ENCODE results near the gene PMVK.
"Not testable (repeated sequence)": the region's sequence is repeated elsewhere in the genome, so short reads cannot be mapped to it uniquely, and the experiment has no call there.

Gene PMVK

DNA sequence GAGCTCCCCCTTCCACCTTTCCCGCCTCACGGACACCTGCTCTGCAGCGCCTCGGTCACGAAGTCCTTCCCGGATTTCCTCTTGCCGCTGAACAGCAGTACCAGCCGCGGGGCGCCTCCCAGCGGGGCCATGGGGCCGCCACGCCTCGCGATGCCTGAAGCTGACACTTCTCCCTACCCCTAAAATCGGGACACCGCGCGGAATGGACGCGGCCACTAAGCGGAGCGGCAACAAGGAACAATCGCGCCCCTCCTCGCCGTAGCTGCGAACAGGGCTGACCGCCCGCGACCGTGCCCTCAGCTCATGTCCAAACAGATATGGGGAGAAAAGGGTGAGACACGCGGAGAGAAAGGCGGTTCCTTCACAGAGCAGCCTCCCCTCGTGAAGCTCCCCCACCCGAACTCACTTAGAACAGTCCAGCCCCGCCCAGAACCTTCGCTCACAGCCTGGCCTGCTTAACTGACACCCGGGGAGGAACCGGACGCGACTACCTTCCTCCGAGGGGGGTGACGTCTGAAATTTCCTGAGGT lies at the start of gene PMVK:
Gene PMVK, minus strand, starts transcription at position 165 of the 530 bp plus-strand sequence. Its CDS starts 34 bp downstream, at position 131.
- H3K79me2 ChIP-seq (ENCODE audit: control insufficient read depth, insufficient read depth, low read length, unreplicated experiment): peaks cover 11% of the 10 kb centered on the region
- H2AFZ ChIP-seq (ENCODE audit: low read length, unreplicated experiment): peak within 1 kb of the TSS; percentile 66
- H3K36me3 ChIP-seq (ENCODE audit: insufficient read depth, low read length): no peaks in the 10 kb centered on the region
- H3K27ac ChIP-seq (ENCODE audit: low read depth, low read length): peak within 1 kb of the TSS; percentile 92
- H3K4me3 ChIP-seq (ENCODE audit: low read depth, low read length): peak within 1 kb of the TSS; percentile 79
- peaks cover 17% of the 10 kb centered on the region for H3K4me1 ChIP-seq (ENCODE audit: control insufficient read depth, insufficient read depth, low read length, unreplicated experiment)
- no peaks in the 10 kb centered on the region for H3K27me3 ChIP-seq (ENCODE audit: insufficient read depth, low read length)

DNA sequence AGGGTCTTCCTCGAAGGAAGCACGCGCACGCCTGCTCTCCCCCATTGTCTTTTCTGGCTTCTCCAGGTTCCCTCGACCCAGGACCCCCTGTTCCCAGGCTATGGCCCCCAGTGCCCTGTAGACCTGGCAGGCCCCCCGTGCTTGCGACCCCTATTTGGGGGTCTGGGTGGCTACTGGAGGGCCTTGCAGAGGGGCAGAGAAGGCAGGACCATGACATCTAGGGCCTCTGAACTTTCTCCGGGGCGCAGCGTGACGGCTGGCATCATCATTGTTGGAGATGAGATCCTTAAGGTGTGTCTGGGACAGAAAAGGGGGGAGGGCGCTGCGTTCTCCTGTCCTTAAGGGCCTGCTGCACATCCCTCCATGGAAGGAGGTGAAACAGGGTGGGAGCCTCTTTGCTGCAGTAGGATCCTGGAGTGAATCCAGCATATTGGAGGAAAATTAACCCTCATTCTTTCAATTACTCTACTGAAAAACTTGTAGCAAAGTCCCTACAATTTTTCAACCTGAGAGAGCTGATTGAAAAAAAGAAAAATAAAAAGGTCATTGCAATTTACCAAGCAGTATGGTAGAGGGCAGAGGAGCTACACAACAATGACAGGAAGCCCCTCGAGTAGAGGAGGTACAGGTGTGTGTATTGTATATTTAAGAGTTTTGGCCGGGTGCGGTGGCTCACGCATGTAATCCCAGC lies 47.4 kb upstream of the PMVK start:
- peaks cover 10% of the 10 kb centered on the region; the same call in 1 of the 2 replicates for H3K36me3 ChIP-seq (ENCODE audit: insufficient read depth, low read length)
- H3K27me3 ChIP-seq (ENCODE audit: insufficient read depth, low read length): no peaks in the 10 kb centered on the region
- H3K27ac ChIP-seq (ENCODE audit: low read depth, low read length): no peak overlapping the region
- H2AFZ ChIP-seq (ENCODE audit: low read length, unreplicated experiment): no peak overlapping the region
- H3K4me1 ChIP-seq (ENCODE audit: control insufficient read depth, insufficient read depth, low read length, unreplicated experiment): no peaks in the 10 kb centered on the region
- H3K79me2 ChIP-seq (ENCODE audit: control insufficient read depth, insufficient read depth, low read length, unreplicated experiment): peaks cover 18% of the 10 kb centered on the region
- peak overlapping the region; percentile 80 for H3K4me3 ChIP-seq (ENCODE audit: low read depth, low read length)

DNA sequence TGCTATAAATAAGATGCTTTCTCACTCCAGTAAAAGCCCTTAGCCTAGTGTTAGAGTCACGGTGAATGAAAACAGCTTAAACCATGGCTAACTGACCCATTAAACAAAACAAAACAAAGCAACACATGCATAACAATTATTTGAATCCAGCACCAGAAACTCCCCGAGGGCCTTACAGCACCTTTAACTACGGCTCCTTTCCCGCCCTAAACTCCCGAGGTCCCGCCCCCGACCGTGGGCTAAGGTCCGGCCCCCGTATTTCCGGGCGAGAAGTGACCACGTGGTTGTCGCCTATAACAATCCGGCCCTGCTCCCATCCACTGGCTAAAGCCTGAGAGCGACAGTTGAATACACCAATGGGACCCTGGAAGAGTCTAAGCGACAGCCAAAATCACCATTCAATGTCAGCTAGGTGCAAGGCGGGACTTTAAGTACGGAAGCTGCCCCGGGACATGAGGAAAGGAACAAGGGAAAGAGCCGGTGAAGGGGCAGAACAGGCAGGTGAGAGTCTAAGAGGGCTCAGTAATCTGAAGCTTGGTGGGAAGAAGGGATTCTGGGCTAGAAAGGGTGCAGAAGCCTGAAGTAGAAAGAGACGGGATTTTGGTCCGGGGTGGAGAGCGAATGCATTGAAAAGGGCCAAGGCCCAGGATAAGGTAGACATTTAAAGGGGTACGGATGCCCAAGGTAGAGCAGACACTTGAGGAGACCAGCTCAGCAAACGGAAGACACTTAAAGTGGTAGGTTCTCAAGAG lies 46.6 kb upstream of the PMVK start, which contains the start of gene FLAD1:
Gene FLAD1, plus strand, starts transcription at position 448 of the 752 bp plus-strand sequence. CDS start 351 bp downstream, outside the sequence.
- H3K27ac ChIP-seq (ENCODE audit: low read depth, low read length): peak within 1 kb of the TSS; percentile 26; the same call in 1 of the 2 replicates
- peak within 1 kb of the TSS; percentile 80 for H3K4me3 ChIP-seq (ENCODE audit: low read depth, low read length)
- no peaks in the 10 kb centered on the region for H3K27me3 ChIP-seq (ENCODE audit: insufficient read depth, low read length)
- no peaks in the 10 kb centered on the region for H3K4me1 ChIP-seq (ENCODE audit: control insufficient read depth, insufficient read depth, low read length, unreplicated experiment)
- H3K79me2 ChIP-seq (ENCODE audit: control insufficient read depth, insufficient read depth, low read length, unreplicated experiment): peaks cover 23% of the 10 kb centered on the region
- peaks cover 12% of the 10 kb centered on the region; the same call in 1 of the 2 replicates for H3K36me3 ChIP-seq (ENCODE audit: insufficient read depth, low read length)
- H2AFZ ChIP-seq (ENCODE audit: low read length, unreplicated experiment): peak within 1 kb of the TSS; percentile 90

DNA sequence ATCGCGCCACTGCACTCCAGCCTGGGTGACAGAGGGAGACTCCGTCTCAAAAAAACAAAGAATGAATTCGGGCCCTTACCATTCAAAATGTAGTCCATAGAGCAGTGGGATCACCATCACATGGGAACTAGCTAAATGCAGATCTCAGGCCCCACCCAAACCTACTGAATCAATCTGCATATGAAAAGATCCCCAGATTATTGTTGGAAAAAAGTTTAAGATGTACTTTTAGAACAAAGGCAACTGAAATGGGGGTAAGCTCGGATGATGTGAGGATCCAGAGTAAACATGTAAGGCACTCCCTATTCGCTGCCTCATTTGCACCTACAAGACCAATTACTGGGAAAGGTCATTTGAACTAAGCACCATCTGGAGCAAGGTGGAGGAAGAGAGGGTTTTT lies 45.8 kb upstream of the PMVK start:
- Histone ChIP-seq H2AFZ (ENCODE audit: low read length, unreplicated experiment) (peak overlapping the region; percentile 90), H3K27me3 (ENCODE audit: insufficient read depth, low read length) (no peaks in the 10 kb centered on the region), H3K27ac (ENCODE audit: low read depth, low read length) (peak overlapping the region; percentile 26; the same call in 1 of the 2 replicates), H3K36me3 (ENCODE audit: insufficient read depth, low read length) (peaks cover 8% of the 10 kb centered on the region; the same call in 1 of the 2 replicates), H3K4me3 (ENCODE audit: low read depth, low read length) (peak overlapping the region; percentile 80), H3K4me1 (ENCODE audit: control insufficient read depth, insufficient read depth, low read length, unreplicated experiment) (peaks cover 4% of the 10 kb centered on the region), H3K79me2 (ENCODE audit: control insufficient read depth, insufficient read depth, low read length, unreplicated experiment) (peaks cover 31% of the 10 kb centered on the region)

DNA sequence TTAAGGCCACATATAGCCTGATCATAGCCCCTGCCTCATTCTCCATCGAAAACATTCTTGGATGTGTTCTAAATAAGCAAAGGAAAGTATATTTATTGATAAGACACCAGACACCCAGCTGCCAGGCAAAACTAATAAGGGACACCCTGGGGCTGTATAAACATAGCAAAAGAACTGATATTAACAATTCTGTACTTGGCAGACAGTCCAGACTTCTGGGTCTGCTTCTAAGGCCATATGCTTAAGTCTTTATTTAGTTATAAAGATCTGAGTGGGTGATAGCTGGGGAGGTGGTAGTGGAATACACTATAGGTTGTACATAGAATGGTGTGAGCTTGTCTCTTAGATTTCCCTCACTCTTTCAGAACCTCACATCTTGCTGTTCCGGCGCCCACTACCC lies 41.8 kb upstream of the PMVK start:
- peaks cover 15% of the 10 kb centered on the region for H3K4me1 ChIP-seq (ENCODE audit: control insufficient read depth, insufficient read depth, low read length, unreplicated experiment)
- no peak overlapping the region for H3K27ac ChIP-seq (ENCODE audit: low read depth, low read length)
- peaks cover 46% of the 10 kb centered on the region for H3K79me2 ChIP-seq (ENCODE audit: control insufficient read depth, insufficient read depth, low read length, unreplicated experiment)
- no peak overlapping the region for H2AFZ ChIP-seq (ENCODE audit: low read length, unreplicated experiment)
- H3K27me3 ChIP-seq (ENCODE audit: insufficient read depth, low read length): no peaks in the 10 kb centered on the region
- H3K36me3 ChIP-seq (ENCODE audit: insufficient read depth, low read length): peaks cover 8% of the 10 kb centered on the region; the same call in 1 of the 2 replicates
- no peak overlapping the region for H3K4me3 ChIP-seq (ENCODE audit: low read depth, low read length)

DNA sequence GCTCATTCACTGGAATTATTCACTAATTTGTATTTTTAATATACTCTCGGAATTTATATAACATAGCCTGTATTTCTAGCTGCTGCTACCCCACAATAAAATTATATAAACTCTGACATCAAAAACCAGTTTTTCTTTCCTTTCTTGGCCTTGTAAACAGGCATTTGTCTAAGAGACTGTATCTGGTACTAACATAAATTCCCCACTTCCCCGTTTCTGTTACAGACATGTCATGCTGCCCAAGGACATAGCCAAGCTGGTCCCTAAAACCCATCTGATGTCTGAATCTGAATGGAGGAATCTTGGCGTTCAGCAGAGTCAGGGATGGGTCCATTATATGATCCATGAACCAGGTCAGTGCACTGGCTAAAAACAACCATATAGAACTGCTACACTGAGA lies 41.2 kb upstream of the PMVK start:
- H3K27me3 ChIP-seq (ENCODE audit: insufficient read depth, low read length); H3K36me3 ChIP-seq (ENCODE audit: insufficient read depth, low read length); H3K4me3 ChIP-seq (ENCODE audit: low read depth, low read length); H2AFZ ChIP-seq (ENCODE audit: low read length, unreplicated experiment); H3K27ac ChIP-seq (ENCODE audit: low read depth, low read length): not testable (repeated sequence)
- Histone ChIP-seq H3K79me2 (ENCODE audit: control insufficient read depth, insufficient read depth, low read length, unreplicated experiment) (peaks cover 45% of the 10 kb centered on the region), H3K4me1 (ENCODE audit: control insufficient read depth, insufficient read depth, low read length, unreplicated experiment) (peaks cover 18% of the 10 kb centered on the region)

DNA sequence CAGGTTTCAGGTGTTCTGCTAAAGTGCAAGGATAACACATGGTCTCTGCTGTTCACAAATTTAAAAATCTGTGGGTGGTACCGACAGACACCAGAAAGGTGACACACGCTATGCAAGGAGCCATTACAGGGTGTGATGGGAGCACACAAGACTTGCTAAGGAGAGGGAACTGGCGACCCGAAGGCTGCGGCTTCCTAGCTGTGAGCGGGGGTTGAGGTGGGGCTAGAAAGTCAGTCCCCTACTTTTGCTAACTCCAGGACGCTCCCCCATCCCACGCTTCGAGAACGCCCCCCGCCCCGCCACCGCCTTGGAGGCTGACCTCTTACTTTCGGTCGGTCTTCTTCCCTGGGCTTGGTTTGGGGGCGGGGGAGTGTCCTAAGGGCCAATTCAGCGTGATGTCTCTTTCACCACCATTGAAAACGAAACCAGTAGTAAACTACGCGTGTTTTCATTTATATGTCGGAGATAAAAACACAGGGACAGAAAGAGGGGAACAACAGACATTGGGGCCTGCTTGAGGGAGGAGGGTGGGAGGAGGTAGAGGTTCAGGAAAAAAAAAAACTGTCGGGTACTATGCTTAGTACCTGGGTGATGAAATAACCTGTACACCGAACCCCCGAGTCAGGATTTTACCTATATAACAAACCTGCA lies 39.0 kb upstream of the PMVK start:
- Histone ChIP-seq H2AFZ (ENCODE audit: low read length, unreplicated experiment) (peak overlapping the region; percentile 61), H3K79me2 (ENCODE audit: control insufficient read depth, insufficient read depth, low read length, unreplicated experiment) (peaks cover 46% of the 10 kb centered on the region), H3K27ac (ENCODE audit: low read depth, low read length) (peak overlapping the region; percentile 97), H3K36me3 (ENCODE audit: insufficient read depth, low read length) (peaks cover 8% of the 10 kb centered on the region; the same call in 1 of the 2 replicates), H3K4me3 (ENCODE audit: low read depth, low read length) (peak overlapping the region; percentile 90), H3K4me1 (ENCODE audit: control insufficient read depth, insufficient read depth, low read length, unreplicated experiment) (peaks cover 36% of the 10 kb centered on the region), H3K27me3 (ENCODE audit: insufficient read depth, low read length) (no peaks in the 10 kb centered on the region)

DNA sequence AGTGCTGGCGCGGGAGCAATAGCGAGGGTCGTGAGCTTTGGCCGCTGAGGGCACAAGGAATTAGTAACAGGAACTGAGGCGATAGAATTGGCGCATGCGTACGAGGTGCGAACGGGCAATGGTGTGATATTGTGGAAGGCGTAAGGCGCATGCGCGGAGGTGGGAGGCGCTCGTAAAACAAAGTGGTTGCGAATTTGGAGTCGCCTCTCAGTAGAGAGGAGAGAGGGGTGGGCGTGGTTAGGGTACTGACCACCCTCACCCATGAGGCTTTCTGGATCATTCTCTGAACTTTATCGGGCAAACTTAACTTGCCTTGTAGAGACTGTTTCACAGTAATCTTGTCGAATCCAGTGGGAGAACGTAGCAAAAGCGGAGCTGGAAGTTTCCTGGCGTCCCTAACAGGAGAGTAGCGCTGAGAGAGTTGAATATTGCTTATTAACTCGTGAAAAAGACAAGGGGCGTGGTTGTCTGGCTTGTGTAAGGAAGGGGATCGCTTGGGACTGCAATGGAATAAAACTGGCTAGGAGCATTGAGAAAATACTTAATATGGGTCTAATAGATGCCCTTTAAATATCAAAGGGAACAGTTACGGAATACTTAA lies 38.4 kb upstream of the PMVK start:
- no peaks in the 10 kb centered on the region for H3K27me3 ChIP-seq (ENCODE audit: insufficient read depth, low read length)
- H3K4me1 ChIP-seq (ENCODE audit: control insufficient read depth, insufficient read depth, low read length, unreplicated experiment): peaks cover 36% of the 10 kb centered on the region
- peak overlapping the region; percentile 61 for H2AFZ ChIP-seq (ENCODE audit: low read length, unreplicated experiment)
- peak overlapping the region; percentile 97 for H3K27ac ChIP-seq (ENCODE audit: low read depth, low read length)
- peaks cover 52% of the 10 kb centered on the region for H3K79me2 ChIP-seq (ENCODE audit: control insufficient read depth, insufficient read depth, low read length, unreplicated experiment)
- peak overlapping the region; percentile 90 for H3K4me3 ChIP-seq (ENCODE audit: low read depth, low read length)
- H3K36me3 ChIP-seq (ENCODE audit: insufficient read depth, low read length): peaks cover 8% of the 10 kb centered on the region; the same call in 1 of the 2 replicates

DNA sequence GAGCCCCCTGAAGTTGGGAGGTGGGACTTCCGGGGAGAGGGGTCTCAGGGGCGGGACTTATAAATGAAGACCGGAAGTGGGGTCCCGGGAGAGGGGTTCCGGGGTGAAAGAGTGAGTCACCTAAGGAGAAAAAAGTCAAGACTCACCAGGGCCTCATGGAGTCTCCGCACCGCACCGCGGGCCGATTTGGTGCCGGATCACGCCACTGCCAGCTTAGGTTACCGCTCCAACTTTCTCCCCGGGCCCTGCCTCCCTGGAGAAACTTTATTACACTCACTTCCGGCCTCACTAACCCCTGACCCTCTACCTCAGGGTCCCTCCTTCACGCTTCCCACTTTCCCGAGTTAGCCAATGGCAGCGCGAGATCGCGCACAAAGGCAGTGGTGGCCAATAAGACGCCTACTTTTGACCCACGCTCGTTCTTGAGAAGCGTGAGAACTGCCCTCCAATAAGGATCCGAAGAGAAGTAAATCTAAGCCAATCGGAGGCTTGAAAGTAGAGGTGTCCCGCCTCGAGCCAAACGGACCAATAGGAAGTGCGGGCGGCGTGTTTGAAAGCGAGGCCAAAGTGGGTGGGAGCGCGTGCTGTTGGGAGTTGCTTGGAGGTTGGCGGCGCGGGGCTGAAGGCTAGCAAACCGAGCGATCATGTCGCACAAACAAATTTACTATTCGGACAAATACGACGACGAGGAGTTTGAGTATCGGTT lies 37.7 kb upstream of the PMVK start, which contains the start of gene CKS1B:
Gene CKS1B, plus strand, starts transcription at position 580 of the 706 bp plus-strand sequence. Its CDS starts 65 bp downstream, at position 645.
- peak within 1 kb of the TSS; percentile 97 for H3K27ac ChIP-seq (ENCODE audit: low read depth, low read length)
- H3K4me1 ChIP-seq (ENCODE audit: control insufficient read depth, insufficient read depth, low read length, unreplicated experiment): peaks cover 36% of the 10 kb centered on the region
- peak within 1 kb of the TSS; percentile 90 for H3K4me3 ChIP-seq (ENCODE audit: low read depth, low read length)
- H3K79me2 ChIP-seq (ENCODE audit: control insufficient read depth, insufficient read depth, low read length, unreplicated experiment): peaks cover 56% of the 10 kb centered on the region
- peaks cover 4% of the 10 kb centered on the region; the same call in 1 of the 2 replicates for H3K36me3 ChIP-seq (ENCODE audit: insufficient read depth, low read length)
- H2AFZ ChIP-seq (ENCODE audit: low read length, unreplicated experiment): peak within 1 kb of the TSS; percentile 61
- H3K27me3 ChIP-seq (ENCODE audit: insufficient read depth, low read length): no peaks in the 10 kb centered on the region

Measured in ACC112 (cell line).